ENCODE data around the gene GOLGA6L2.

Gene GOLGA6L2

DNA sequence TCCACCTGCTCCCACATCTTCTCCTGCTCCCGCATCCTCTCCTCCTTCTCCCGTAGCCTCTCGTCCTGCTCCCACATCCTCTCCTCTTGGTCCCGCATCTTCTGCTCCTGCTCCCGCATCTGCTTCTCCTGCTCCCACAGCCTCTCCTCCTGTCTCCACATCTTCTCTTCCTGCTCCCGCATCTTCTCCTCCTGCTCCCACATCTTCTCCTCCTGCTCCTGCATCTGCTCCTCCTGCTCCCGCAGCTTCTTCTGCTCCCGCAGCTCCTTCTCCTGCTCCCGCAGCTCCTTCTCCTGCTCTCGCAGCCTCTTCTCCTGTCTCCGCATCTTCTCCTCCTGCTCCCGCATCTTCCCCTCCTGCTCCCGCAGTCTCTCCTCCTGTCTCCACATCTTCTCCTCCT is 5.8 kb downstream of the GOLGA6L2 start:
- no peak for DNase-seq (ENCODE audit: low spot score)
- TF ChIP-seq, protein P1, sequence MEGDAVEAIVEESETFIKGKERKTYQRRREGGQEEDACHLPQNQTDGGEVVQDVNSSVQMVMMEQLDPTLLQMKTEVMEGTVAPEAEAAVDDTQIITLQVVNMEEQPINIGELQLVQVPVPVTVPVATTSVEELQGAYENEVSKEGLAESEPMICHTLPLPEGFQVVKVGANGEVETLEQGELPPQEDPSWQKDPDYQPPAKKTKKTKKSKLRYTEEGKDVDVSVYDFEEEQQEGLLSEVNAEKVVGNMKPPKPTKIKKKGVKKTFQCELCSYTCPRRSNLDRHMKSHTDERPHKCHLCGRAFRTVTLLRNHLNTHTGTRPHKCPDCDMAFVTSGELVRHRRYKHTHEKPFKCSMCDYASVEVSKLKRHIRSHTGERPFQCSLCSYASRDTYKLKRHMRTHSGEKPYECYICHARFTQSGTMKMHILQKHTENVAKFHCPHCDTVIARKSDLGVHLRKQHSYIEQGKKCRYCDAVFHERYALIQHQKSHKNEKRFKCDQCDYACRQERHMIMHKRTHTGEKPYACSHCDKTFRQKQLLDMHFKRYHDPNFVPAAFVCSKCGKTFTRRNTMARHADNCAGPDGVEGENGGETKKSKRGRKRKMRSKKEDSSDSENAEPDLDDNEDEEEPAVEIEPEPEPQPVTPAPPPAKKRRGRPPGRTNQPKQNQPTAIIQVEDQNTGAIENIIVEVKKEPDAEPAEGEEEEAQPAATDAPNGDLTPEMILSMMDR (IDR thresholded peaks at IDR 0.05; ENCODE audit: borderline replicate concordance, control extremely low read depth, extremely low read depth, insufficient read depth, missing control alignments): no peak
- in situ Hi-C loops (cut with MboI; ENCODE audit: low sequenced_read_pairs, unreplicated experiment): no loop called here

DNA sequence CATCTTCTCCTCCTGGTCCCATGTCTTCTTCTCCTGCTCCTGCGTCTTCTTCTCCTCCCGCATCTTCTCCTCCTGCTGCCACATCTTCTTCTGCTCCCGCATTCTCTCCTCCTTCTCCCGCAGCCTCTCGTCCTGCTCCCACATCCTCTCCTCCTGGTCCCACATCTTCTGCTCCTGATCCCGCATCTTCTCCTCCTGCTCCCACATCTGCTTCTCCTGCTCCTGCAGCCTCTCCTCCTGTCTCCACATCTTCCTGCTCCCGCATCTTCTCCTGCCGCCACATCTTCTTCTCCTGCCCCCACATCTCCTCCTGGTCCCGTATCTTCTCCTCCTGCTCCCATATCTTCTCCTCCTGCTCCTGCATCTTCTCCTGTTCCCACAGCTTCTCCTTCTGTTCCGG is 6.4 kb downstream of the GOLGA6L2 start:
- TF ChIP-seq, protein P1 (IDR thresholded peaks at IDR 0.05; ENCODE audit: borderline replicate concordance, control extremely low read depth, extremely low read depth, insufficient read depth, missing control alignments): no peak
- in situ Hi-C loops (cut with MboI; ENCODE audit: low sequenced_read_pairs, unreplicated experiment): no loop called here
- no peak for DNase-seq (ENCODE audit: low spot score)

DNA sequence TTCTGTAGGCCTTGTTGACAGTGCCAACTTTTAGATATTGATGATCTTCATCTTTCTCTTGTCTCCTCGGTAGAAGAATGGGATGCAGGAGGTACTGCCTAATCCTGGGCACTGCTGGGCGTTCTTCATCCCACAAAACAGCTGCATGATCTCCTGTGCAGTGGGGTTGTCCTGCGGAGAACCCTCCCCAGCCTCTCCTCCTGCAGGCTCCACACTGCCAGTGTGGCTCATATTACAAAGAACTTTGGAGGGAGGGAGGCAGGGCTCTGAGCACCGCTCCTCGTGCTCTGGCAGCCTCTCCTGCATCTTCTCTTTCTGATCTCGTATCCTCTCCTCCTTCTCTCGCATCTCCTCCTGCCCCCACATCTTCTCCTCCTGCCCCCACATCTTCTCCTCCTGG is 7.5 kb downstream of the GOLGA6L2 start:
- no peak for DNase-seq (ENCODE audit: low spot score)
- TF ChIP-seq, protein P1 (IDR thresholded peaks at IDR 0.05; ENCODE audit: borderline replicate concordance, control extremely low read depth, extremely low read depth, insufficient read depth, missing control alignments): no peak
- in situ Hi-C loops (cut with MboI; ENCODE audit: low sequenced_read_pairs, unreplicated experiment): no loop called here

DNA sequence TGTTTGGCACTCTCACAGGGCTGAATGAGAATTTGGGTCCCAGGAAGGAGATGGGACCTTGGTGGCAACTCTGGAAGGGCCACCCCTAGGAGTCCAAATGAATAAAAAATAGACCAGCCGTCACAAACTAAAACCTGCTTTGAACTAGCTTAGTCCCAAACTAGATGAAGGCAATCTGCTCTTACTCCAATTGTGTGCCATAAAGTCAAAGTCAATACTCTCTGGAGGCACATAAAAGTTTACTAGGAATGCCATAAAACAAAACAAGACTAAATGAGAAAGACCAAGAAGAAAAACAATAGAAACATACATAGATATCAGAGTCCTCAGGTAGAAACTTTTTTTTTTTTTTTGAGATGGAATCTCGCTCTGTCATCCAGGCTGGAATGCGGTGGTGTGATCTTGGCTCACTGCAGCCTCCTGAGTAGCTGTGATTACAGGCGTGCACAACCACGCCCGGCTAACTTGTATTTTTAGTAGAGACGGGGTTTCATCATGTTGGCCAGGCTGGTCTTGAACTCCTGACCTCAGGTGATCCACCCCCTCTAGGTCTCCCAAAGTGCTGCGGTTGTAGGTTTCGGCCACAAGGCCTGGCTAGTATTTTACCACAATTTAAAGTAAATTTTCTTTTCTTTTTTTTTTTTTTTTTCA is 8.1 kb downstream of the GOLGA6L2 start:
- in situ Hi-C loops (cut with MboI; ENCODE audit: low sequenced_read_pairs, unreplicated experiment): no loop called here
- TF ChIP-seq, protein P1 (IDR thresholded peaks at IDR 0.05; ENCODE audit: borderline replicate concordance, control extremely low read depth, extremely low read depth, insufficient read depth, missing control alignments): no peak
- no peak for DNase-seq (ENCODE audit: low spot score)

DNA sequence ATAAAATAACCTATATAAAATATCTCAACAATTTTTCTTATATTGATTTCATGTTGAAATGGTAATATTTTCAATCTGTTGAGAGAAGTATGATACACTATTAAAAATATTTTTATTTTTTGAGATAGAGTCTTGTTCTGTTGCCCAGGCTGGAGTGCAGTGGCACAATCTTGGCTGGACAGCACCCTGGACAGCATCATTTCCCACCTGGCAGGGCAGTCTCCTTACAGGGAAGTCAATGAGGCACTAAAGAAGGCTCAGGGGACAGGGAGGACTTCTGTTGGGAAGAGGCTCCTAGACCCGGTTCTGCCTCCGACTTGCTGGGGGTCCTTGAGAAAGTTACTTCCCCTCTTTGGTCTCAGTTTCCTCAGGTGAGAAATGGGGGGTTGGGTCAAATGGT is 9.4 kb downstream of the GOLGA6L2 start:
- TF ChIP-seq, protein P1 (IDR thresholded peaks at IDR 0.05; ENCODE audit: borderline replicate concordance, control extremely low read depth, extremely low read depth, insufficient read depth, missing control alignments): no peak
- DNase-seq (ENCODE audit: low spot score): no peak
- in situ Hi-C loops (cut with MboI; ENCODE audit: low sequenced_read_pairs, unreplicated experiment): no loop called here

DNA sequence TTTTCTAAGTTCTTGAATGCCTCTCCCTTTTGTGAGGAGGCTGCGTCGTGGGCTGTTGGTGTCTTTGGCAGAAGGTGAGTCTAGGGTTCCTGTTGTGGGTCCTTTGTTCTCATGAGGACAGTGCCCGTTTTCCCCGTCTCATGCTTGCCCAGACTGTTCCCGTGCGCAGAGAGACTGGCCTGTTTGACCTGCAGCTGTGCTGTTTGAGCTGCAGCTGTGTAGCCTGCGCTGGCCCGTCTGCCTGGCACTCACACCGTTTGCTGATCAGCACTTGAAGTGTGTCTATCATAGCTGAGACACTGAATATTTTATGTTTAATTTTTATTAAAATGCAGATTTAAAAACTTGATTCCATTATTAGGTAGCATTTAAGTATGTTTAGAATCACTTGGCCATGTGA is 9.9 kb downstream of the GOLGA6L2 start:
- no peak for DNase-seq (ENCODE audit: low spot score)
- in situ Hi-C loops (cut with MboI; ENCODE audit: low sequenced_read_pairs, unreplicated experiment): no loop called here
- TF ChIP-seq, protein P1 (IDR thresholded peaks at IDR 0.05; ENCODE audit: borderline replicate concordance, control extremely low read depth, extremely low read depth, insufficient read depth, missing control alignments): no peak
